DMS114 treated with DMSO at 0.1 percent for 48 hours (cell line): ENCODE results near the gene MTFP1.
"Not testable (repeated sequence)": the region's sequence is repeated elsewhere in the genome, so short reads cannot be mapped to it uniquely, and the experiment has no call there.

Source experiments
- DNase-seq: peaks from one replicate; lab custom pipeline; 2025; ENCODE audit not compliant: unreplicated experiment; lab: John Stamatoyannopoulos, UW

The MTFP1 gene

DNA sequence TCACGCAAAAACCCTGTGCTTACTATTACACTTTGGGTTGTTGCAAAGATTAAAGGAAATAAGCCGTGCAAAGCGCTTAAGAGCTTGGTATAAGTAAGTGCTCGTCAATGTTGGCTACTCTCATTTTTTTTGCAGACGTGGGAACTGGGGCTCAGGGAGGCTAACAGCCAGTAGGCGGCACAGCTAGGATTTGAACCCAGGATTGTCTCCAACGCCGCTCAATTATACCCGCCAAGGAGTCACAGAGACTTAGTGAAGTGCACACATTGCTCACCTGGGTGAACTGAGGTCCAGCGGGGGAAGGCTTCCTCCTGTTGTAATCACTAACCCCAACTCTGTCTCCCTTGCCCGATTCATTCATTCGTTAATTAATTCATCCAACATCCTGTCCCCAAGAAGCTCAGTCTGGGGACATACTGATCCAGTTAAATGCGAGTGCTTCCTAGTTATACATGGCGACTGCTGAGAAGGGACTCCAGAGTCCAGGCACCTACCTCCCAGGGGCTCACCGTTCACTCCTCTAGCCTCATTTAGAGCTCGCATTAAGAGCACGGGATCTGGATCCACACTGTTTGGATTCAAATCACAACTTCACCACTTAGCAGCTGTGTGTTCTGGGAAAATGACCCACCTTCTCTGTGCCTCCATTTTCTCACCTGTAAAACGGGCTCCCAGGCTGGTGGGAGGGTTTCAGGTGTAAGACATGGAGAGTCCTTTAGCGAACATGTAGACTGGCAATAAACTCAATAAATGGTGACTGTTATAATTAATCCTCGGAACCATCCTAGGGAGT lies 838 bp upstream of the MTFP1 start:
- no peak for DNase-seq

DNA sequence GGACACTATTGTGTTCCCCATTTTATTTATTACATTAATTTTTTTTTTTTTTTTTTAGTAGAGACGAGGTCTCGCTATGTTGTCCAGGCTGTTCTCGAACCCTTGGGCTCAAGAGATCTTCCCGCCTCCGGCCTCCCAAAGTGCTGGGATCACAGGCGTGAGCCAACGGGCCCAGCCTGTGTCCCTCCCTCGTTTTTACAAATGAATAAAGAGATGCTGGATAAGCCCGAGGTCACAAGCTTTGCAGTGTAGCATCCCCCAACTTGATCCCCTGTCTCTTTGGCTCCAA lies 297 bp upstream of the MTFP1 start:
- no peak for DNase-seq

DNA sequence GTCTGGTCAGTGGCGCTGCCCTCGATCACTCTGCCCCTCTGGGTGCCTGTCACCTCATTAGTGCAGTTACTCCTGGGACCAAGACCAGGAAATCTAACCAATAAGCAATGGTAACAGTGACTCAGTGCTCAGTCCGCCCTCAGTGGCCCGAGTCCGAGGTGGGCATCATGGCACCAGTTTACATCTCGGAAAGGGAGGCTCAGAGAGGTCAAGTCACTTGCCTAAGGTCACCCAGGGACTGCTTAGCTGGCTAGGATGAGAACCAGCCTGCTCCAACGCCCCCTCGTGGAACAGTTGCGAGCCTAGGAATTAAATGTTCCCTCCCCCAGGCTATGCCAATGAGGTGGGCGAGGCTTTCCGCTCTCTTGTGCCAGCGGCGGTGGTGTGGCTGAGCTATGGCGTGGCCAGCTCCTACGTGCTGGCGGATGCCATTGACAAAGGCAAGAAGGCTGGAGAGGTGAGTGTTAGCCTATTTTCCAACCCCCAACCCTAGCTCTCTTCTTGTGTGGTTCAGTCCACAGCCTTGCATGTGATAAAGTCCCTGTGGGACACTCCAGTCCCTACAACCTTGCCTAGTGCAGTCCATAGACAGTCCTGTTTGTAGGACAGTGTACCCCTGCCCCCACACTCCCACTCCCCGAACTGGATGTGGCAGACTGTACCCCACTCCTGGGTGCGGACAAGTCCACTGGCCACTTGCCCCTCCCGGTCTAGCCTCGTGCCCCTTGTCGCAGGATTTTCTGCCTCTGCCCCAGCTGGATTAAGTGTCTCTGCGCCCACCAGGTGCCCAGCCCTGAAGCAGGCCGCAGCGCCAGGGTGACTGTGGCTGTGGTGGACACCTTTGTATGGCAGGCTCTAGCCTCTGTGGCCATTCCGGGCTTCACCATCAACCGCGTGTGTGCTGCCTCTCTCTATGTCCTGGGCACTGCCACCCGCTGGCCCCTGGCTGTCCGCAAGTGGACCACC lies 1.1 kb downstream of the MTFP1 start:
- peak; percentile 52 for DNase-seq

DNA sequence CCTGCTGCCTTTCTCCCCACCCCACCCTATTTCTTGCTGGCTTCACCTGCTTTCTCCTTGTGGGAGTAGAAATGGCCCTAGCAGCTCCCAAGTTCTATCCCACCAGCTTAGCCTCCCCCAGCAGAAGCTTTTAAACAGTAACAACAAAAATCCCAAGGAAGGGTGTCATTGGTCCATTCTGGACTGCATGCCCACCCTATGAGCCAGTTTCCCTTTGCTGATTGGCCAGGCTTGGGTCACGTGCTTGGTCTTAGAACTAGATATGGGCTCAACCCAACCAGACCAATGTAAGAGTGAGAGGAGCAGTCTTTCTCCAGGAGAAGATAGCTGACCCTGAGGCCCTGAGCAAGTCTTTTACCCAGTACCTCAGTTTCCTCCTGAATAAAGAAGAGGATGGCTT lies 2.3 kb downstream of the MTFP1 start:
- DNase-seq: no peak

DNA sequence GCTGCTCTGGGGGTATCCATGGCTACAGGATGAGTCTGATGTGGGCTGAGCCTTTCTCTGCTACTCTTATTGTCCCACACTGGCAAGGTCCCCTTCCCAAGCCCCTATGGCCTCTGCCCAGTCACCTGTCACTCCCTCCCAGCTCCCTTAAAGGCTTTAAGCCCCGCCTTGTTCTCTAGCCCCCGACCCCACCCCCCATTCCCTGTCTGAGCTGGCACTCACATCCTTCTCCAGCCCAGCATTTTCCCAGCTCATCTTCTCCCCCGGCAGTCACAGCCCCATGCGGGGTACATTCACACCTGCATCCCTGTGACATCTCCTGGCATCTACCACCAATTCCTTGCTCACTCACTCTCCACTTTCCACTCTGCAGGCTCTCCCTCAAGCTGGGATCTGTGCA lies 4.3 kb downstream of the MTFP1 start:
- no peak for DNase-seq

DNA sequence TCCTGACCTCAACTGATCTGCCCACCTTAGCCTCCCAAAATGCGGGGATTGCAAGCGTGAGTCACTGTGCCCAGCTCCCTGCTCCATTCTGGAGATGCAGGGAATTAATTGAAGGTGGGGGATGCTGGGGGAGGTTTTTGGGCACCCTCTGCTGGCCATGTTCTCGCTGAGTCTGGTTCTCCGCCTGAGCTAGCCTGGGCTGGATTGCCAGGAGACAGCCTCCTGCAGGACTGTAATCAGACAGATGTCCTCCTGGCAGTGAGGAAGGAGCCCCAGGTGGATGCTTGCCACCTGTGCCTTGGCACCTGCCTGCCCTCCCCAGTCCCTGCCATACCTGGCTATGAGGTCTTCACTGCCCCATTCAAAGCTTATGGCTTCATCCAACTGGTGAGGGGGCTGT lies 5.4 kb downstream of the MTFP1 start:
- no peak for DNase-seq

DNA sequence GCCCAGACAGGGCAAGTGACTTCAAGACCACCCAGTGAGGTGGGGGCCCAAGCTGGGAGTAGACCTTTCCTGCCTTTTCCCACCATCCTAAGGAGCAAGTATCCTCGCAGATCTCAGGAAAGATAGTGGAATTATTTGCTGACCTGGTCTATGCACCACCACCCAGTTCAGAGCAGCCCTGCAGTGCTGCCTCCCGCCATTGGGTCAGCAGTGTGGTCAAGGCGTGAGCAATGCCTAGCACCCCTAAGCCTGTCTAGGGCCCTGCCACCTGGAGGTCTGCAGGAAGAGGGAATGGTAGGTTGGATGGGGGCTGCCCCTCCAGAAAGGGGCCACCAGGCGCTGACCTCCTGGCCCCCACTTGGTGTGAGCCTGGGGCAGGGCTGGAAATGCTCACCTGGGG lies 6.5 kb downstream of the MTFP1 start:
- DNase-seq: no peak

DNA sequence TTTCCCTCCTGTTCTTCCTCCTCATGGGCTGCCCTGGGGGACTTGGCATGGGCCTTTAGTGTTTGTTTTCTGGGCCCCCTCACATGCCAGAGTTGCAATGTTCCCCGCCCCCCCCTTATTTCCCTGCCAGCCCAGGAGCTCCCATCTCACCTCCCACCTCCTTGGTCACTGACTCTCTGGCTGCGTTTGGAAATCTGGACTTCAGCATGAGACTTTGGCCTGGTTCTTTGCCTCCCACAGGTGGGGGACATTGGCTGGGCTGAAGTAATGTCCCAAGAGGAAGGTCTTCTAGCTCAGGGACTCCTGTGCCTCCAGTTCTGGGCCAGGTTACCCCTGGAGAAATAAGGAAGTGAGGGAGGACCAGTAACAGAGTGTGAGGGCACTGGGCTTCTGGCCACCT lies 7.0 kb downstream of the MTFP1 start:
- DNase-seq: no peak

DNA sequence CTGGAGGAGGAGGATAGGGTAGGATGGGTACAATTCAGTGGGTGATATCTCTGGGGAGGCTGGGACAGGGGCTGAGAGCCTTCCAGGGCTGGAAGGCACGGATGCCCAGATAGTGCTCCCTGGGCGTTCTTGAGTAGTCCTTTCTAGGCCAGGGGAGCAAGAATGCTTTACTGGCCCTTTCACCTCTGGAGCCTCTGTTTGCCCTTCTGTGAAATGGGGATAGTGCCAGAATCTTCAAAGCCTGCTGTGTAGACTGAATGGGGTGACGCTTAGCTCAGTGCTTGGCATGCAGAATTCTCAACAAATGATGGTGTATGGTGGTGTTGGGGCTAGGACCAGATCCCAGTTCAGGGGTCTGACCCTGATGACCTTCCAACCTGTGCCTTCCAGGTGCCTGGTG lies 7.7 kb downstream of the MTFP1 start:
- DNase-seq: no peak

DNA sequence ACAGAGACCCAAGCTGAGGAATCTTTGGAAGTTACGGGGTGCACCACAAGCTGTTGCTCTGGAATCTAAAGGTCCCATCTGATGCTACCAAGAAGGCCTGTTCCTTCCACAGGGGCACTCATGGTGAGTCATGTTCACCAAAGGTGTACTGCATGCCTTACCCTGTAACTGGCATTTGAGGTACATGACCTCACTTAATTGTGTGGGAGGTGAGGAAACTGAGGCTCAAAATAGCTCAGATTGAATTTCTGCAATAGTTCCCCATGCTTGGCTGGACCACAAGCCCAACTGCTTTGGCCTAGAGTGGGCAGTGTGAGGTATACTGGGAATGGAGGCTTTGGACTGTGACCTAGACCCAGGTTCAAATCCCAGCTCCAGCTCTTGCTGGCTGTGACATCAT lies 8.2 kb downstream of the MTFP1 start:
- no peak for DNase-seq

DNA sequence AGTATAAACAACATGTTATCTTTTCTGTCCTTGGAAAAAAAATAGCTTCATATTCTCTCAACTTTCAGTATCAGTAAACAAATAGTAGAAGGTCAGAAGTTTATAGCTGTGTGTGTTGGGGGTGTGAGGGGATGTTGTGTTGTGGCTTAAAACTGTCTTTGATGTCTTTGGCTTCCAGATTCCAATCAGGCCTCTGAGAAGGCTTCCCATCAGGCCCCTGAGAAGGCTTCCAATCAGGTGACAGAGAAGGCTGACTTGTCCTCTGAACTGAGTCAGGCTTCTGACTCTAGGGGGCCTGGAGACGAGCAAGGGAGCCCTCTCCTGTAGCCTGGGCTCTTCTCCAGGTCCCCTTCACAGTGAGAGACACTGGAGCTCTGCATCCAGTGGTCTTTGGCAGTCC lies 9.3 kb downstream of the MTFP1 start:
- no peak for DNase-seq

DNA sequence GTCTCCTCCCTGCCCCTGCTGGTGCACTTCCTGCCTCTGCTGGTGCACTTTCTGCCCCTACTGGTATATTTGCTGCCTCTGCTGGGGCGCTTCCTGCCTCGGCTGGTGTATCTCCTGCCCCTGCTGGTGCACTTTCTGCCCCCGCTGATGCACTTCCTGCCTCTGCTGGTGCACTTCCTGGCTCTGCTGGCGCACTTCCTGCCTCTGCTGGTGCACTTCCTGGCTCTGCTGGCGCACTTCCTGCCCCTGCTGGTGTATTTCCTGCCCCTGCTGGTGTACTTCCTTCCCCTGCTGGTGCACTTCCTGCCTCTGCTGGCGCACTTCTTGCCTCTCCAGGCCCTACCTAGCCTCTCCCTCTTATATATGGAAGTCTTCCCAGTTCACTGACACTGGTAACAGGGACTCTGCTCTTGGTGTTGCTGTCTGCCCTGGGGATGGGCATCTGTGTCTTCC lies 10.1 kb downstream of the MTFP1 start:
- DNase-seq: no peak

DNA sequence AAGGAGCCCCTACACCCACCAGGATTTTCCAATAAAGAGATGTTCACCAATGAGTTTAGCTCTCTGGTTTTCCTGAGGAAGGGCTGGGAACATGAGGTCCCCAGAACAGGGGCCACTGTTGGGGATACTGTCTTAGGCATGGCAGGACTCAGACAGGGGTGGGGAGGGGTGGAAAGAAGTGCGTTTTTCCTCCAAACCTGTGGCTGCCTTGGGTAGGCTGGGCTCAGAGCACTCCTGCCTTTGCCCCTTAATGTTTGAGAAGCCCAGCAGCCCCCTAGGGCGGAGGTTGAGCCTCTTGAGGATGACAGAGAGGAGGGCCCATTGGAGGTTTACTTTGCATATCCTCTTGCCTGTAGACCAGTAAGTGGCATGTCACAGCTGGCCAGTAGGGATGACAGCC lies 10.6 kb downstream of the MTFP1 start:
- no peak for DNase-seq

DNA sequence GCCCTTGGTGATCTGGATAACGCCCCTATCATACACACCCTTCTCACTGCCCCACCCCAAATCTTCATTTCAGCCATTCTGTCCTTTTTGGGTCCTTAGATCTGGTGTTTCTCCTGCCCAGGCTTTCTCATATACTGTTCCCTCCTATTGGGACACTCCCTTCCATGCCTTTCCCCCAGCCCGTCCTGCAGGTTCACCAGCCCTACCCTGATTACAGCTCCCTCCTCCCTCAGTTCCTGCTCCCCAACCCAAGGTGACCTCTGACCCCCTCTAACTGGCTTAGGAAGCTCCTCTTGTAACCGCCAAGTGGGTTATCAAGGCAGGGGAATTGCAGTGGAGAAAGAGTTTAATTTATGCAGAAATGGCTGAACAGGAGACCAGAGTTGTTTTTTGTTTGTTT lies 13.0 kb downstream of the MTFP1 start:
- no peak for DNase-seq

DNA sequence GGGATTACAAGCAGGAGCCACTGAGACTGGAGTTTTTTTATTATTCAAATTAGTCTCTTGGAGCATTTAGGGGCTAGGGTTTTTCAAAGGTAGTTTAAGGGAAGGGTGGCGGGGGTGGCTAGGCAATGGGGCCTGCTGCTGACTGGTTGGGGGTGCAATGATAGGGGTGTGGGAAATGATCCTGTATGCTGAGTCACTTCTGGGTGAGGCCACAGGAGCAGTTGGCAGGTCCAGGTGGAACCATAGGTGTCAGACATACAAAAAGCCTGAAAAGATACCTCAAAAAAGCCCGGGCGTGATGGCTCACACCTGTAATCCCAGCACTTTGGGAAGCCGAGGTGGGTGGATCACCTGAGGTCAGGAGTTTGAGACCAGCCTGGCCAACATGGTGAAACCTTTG lies 13.7 kb downstream of the MTFP1 start:
- DNase-seq: no peak

DNA sequence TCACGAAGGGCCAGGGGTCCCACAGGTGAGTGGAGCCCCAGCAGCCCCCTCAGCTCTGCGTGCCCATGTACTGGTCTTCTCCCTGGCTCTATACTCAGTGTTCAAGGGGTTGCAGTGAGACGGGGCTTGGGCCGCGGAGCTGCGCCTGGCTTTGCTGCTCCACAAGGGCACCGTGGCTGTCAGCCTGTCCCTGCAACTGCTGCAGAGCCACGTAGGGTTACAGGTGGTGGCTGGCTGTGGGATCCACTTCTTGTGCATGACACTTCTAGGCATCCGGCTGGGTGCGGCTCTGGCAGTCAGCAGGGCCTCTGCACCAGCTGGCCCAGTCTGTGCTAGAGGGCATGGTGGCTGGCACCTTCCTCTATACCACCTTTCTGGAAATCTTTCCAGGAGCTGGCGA lies 14.3 kb downstream of the MTFP1 start:
- DNase-seq: no peak

DNA sequence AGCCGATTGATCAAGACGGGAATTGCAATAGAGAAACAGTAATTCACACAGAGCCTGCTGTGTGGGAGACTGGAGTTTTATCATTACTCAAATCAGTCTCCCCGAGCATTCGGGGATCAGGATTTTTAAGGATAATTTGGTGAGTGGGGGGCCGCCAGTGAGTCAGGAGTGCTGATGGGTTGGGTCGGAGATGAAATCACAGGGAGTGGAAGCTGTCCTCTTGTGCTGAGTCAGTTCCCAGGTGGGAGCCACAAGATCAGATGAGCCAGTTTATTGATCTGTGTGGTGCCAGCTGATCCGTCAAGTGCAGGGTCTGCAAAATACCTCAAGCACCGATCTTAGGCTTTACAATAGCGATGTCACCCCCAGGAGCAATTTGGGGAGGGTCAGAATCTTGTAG lies 15.5 kb downstream of the MTFP1 start:
- DNase-seq: no peak

DNA sequence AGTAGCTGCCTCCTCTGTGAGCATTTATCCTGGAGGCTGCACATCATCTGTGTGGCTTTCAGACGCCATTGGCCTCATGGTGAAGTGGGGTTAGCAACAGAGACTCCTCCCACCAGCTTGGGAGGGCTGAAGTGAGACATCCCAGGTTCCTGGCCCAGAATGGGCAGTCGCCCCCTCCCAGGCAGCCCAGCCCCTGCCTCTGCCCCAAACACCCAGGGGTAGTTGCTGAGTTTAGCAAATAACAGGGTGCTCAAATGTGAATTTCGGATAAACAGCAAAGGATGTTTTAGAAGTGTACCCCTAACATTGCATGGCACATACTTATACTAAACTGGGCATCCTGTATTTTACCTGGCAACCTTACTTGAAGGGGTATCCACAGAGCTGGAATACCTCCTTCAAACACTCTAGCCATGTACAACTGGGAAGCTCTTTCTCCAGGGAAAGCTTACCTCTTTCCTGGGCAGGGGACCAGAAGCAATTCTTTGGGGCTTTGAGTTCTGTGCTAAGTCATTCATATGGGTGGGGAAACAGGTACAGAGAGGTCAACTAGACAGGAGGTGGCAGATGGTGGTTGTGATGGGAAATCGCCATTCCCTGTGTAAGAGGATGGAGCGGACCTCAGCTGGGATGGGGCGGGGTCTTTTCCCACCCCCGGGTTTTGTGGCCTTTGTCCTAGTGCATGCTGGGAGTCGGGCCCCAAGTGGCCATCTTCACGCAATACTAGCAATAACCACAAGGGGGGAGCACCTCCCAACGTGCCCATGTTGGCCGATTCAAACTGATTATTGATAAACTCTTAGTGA lies 19.3 kb downstream of the MTFP1 start:
- DNase-seq: no peak

DNA sequence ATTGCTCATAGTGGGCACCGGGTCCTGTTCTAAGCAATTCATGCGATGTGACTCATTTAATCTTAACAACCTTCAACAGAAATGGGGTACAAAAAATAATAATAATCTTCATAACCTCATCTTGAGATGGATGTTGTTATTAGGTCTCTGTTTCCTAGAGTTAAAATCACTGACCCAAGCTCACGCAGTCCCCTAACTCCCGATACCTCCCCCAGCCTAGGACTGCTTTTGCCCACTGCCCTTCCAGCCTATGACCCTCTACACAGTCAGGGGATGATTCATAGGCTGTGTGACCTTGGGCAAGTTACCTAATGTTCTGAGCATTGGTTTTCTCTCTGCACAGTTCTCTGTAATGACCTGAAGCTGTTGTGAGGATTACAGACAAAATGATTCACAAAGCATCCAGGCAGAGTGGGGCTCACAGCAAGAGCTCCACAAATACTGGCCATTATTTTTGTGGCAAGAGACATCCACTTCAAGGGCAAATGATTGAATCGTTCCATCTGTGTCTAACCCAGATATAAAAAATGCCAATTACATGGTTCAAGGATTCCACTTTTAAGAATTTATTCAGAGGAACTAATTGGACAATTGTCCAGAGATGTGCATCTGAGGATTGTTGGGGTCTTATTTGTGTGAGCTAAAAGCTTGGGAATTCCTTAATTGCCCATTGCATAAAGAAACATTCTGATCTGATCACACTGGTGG lies 20.0 kb downstream of the MTFP1 start:
- no peak for DNase-seq

DNA sequence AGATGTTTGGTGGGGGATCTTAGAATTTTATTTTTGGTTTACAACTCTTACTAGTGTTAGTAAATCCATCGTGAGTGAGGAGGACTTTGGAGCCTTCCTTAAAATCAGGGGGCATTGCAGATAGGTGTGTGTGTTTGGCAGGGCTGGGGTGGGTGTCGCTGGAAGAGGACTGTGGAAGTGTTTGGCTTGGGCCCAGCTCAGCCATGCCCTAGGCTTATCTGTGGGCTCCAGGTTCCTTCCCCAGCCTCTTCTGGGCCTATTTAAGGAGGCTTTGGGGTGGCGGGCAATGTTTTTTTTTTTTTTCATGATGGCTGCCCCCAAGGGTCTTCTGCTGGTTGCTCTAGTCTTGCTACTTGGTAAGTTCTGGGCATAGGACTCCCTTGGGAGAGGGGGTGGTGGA lies 22.1 kb downstream of the MTFP1 start:
- no peak for DNase-seq

DNA sequence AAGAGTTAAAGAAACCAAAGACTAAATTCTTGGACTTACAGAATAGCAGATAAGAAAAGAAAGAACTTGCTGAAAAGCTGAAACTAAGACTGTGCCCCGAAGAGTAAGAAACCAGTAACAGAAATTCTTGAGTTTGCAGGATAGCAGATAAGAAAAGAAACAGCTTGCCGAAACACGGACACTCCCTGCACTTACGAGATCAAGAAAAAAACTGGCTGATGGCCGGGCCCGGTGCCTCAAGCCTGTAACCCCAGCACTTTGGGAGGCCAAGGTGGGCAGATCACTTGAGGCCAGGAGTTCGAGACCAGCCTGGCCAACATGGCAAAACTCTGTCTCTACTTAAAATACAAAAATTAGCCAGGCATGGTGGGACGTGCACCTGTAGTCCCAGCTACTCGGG lies 25.9 kb downstream of the MTFP1 start:
- not testable (repeated sequence) for DNase-seq
